Esophagus (tissue), 2 donors: ENCODE measurements around the gene TAS2R46. TPM values are rescaled to one million over a fixed set of nuclear protein-coding genes. Genes with fewer than 3 reads are reported as not detected.

ENCODE experiments used
- H3K27ac ChIP-seq, 2 donors: one replicate each; pipeline ENCODE4 v1.5.1; 2013; ENCODE audit warnings: low read depth in 2 of 2, mild to moderate bottlenecking in 2 of 2, inconsistent platforms in 1 of 2, low read length in 1 of 2, moderate library complexity in 1 of 2
- H3K27me3 ChIP-seq, 2 donors: one replicate each; pipeline ENCODE4 v1.6.1; 2013; ENCODE audit warnings: low read length in 2 of 2, control low read depth in 1 of 2, mild to moderate bottlenecking in 1 of 2; ENCODE audit not compliant: insufficient read depth in 2 of 2, control insufficient read depth in 1 of 2
- H3K36me3 ChIP-seq, 2 donors: one replicate each; pipeline ENCODE4 v1.6.1; 2013; ENCODE audit warnings: low read length in 1 of 2; ENCODE audit not compliant: control insufficient read depth in 2 of 2, insufficient read depth in 2 of 2
- H3K4me1 ChIP-seq, 2 donors: one replicate each; pipeline ENCODE4 v1.6.1; 2013; ENCODE audit warnings: low read length in 1 of 2; ENCODE audit not compliant: control insufficient read depth in 2 of 2, insufficient read depth in 2 of 2
- H3K4me3 ChIP-seq, 2 donors: one replicate each; pipeline ENCODE4 v1.5.1; 2013; ENCODE audit warnings: low read length in 2 of 2, mild to moderate bottlenecking in 2 of 2, low read depth in 1 of 2, moderate library complexity in 1 of 2
- H3K9me3 ChIP-seq, 2 donors: one replicate each; pipeline ENCODE4 v1.6.1; 2013; ENCODE audit warnings: mild to moderate bottlenecking in 2 of 2, low read depth in 1 of 2, low read length in 1 of 2, moderate library complexity in 1 of 2; ENCODE audit not compliant: control insufficient read depth in 2 of 2, insufficient read depth in 1 of 2
- WGBS, 2 donors: extraction: QIAGEN DNeasy Blood & Tissue Kit; methylation state at CpG; one replicate each; pipeline ENCODE4 v1.1.7; 2013; 5-methylcytosine and 5-hydroxymethylcytosine counted together
- polyA plus RNA-seq, 2 donors: library from polyadenylated mRNA; stranded (reverse); fragments of 200-250 nt; gene quantifications; one replicate each; pipeline ENCODE4 v1.2.3, GENCODE V29; 2013
- donor health status: healthy with polysubstance abuse.
- donor health status: Bipolar disorder and iron deficiency.

TAS2R46 gene
- polyA plus RNA-seq, 2 donors, result not detected

GRCh38 chr12:11081987-11082386, 19.9 kb upstream of the TAS2R46 start:
- H3K27ac ChIP-seq, result no peak overlapping the region
- no peaks in the 10 kb centered on the region for H3K4me1 ChIP-seq
- no peaks in the 10 kb centered on the region for H3K36me3 ChIP-seq
- 91% methylated on average over 2 of the region's 2 CpGs; no CpG with 5 or more reads in 1 of the 2 donors for WGBS, 2 donors
- H3K27me3 ChIP-seq, result no peaks in the 10 kb centered on the region
- H3K4me3 ChIP-seq, result no peak overlapping the region
- no peaks in the 10 kb centered on the region for H3K9me3 ChIP-seq

DNA sequence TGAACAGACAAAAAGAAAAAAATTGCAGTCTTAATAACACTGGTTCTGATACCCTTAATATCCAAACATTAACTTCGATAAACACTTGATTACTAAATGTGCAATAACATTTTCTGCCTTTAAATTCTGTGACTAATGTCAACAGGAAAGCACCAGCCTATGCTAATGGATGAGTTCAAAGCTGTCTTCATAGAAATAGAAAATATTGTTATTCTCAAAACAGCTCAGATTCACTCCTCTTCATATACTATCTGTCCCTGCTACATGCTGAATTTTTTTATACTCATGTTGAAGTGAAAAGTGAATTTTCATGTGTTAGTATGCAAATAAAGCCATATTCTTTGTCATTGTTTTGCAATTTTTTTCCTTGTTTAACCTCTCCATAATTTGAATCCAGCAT, 16.2 kb upstream of the TAS2R46 start:
- Histone ChIP-seq H3K27ac (no peak overlapping the region), H3K9me3 (no peaks in the 10 kb centered on the region), H3K27me3 (no peaks in the 10 kb centered on the region), H3K4me3 (no peak overlapping the region), H3K36me3 (no peaks in the 10 kb centered on the region), H3K4me1 (no peaks in the 10 kb centered on the region)
- 91 to 100% methylated on average over 1 of the region's 1 CpG for WGBS, 2 donors

DNA sequence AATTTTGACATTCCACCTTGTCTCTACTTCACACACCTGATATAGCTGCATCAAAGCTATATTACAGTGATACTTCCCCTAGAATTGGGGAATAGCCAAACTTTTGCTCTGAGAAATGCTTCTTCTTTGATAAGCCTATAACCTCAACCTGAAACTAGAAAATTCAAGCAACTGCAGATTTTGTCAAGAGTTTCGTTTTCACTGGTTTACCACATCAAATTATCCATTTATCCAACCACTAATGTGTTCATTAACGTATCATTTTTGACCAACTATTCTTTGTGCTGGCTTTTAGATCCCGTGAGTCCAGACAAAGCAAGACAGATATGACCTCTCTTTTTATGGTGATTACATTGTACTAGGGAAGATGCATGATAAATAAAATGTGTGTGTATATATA, 13.5 kb upstream of the TAS2R46 start:
- Histone ChIP-seq H3K9me3 (no peaks in the 10 kb centered on the region), H3K4me1 (no peaks in the 10 kb centered on the region), H3K27ac (no peak overlapping the region), H3K27me3 (no peaks in the 10 kb centered on the region), H3K36me3 (no peaks in the 10 kb centered on the region), H3K4me3 (no peak overlapping the region)
- WGBS, 2 donors, result 0 to 72% methylated on average over 2 to 3 of the region's 3 CpGs

- no peaks in the 10 kb centered on the region for H3K4me1 ChIP-seq
- H3K4me3 ChIP-seq, result no peak overlapping the region
- H3K27me3 ChIP-seq, result no peaks in the 10 kb centered on the region
- WGBS, 2 donors, result 46 to 49% methylated on average over 4 of the region's 4 CpGs
- no peaks in the 10 kb centered on the region for H3K9me3 ChIP-seq
- no peak overlapping the region for H3K27ac ChIP-seq
- no peaks in the 10 kb centered on the region for H3K36me3 ChIP-seq
Observed at GRCh38 chr12:11071414-11071813, 9.3 kb upstream of the TAS2R46 start.

DNA sequence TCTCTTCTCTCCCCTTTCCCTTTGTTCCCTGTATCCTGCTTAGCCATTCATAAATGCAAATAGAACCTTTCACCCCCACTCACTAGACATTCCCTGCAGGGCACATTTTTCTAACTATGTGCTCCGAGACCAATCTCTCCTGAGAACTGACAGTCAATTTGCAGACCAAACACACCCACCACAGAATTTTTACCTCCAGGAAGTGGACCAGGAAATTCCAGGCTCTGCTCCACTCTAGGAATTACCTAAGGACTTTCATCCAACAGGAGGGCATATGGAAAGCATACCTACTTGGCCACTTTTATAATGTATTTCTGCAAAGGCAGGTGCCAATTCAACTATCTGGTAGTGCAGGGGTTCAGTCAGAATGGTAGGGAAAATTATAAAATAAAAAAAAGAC, 8.9 kb upstream of the TAS2R46 start:
- H3K9me3 ChIP-seq, result no peaks in the 10 kb centered on the region
- H3K27me3 ChIP-seq, result no peaks in the 10 kb centered on the region
- no peaks in the 10 kb centered on the region for H3K4me1 ChIP-seq
- WGBS, 2 donors, result 83% methylated on average over 1 of the region's 1 CpG; no CpG with 5 or more reads in 1 of the 2 donors
- H3K4me3 ChIP-seq, result no peak overlapping the region
- H3K36me3 ChIP-seq, result no peaks in the 10 kb centered on the region
- no peak overlapping the region for H3K27ac ChIP-seq

GRCh38 chr12:11069854-11070365, 7.8 kb upstream of the TAS2R46 start:
- 78 to 86% methylated on average over 5 of the region's 5 CpGs for WGBS, 2 donors

GRCh38 chr12:11067514-11067913, 5.4 kb upstream of the TAS2R46 start:
- H3K9me3 ChIP-seq, result no peaks in the 10 kb centered on the region

More at GRCh38 chr12:11069854-11070365, 7.8 kb upstream of the TAS2R46 start:
- no peaks in the 10 kb centered on the region for H3K36me3 ChIP-seq
- no peaks in the 10 kb centered on the region for H3K4me1 ChIP-seq
- no peaks in the 10 kb centered on the region for H3K27me3 ChIP-seq
- H3K27ac ChIP-seq, result no peak overlapping the region
- no peak overlapping the region for H3K4me3 ChIP-seq
- H3K9me3 ChIP-seq, result no peaks in the 10 kb centered on the region

GRCh38 chr12:11059784-11060183, 2.3 kb downstream of the TAS2R46 start:
- no peaks in the 10 kb centered on the region for H3K4me1 ChIP-seq
- no peak overlapping the region for H3K4me3 ChIP-seq
- no peak overlapping the region for H3K27ac ChIP-seq

More at GRCh38 chr12:11067514-11067913, 5.4 kb upstream of the TAS2R46 start:
- no peaks in the 10 kb centered on the region for H3K27me3 ChIP-seq
- no peaks in the 10 kb centered on the region for H3K36me3 ChIP-seq
- no peak overlapping the region for H3K4me3 ChIP-seq
- H3K4me1 ChIP-seq, result no peaks in the 10 kb centered on the region
- 17 to 47% methylated on average over 2 of the region's 2 CpGs for WGBS, 2 donors
- no peak overlapping the region for H3K27ac ChIP-seq

GRCh38 chr12:11059041-11059440, 3.1 kb downstream of the TAS2R46 start:
- H3K27me3 ChIP-seq, result no peaks in the 10 kb centered on the region
- WGBS, 2 donors, result 95 to 100% methylated on average over 3 of the region's 3 CpGs
- H3K27ac ChIP-seq, result no peak overlapping the region
- H3K4me3 ChIP-seq, result no peak overlapping the region
- H3K36me3 ChIP-seq, result no peaks in the 10 kb centered on the region
- H3K9me3 ChIP-seq, result no peaks in the 10 kb centered on the region
- no peaks in the 10 kb centered on the region for H3K4me1 ChIP-seq

More at GRCh38 chr12:11059784-11060183, 2.3 kb downstream of the TAS2R46 start:
- Histone ChIP-seq H3K36me3 (no peaks in the 10 kb centered on the region), H3K9me3 (no peaks in the 10 kb centered on the region), H3K27me3 (no peaks in the 10 kb centered on the region)

GRCh38 chr12:11055306-11055705, 6.8 kb downstream of the TAS2R46 start:
- no peak overlapping the region for H3K27ac ChIP-seq
- H3K4me1 ChIP-seq, result no peaks in the 10 kb centered on the region
- H3K27me3 ChIP-seq, result no peaks in the 10 kb centered on the region
- no peaks in the 10 kb centered on the region for H3K9me3 ChIP-seq
- 90 to 91% methylated on average over 2 of the region's 2 CpGs for WGBS, 2 donors
- H3K4me3 ChIP-seq, result no peak overlapping the region
- no peaks in the 10 kb centered on the region for H3K36me3 ChIP-seq
